Astrocyte (in vitro differentiated cells and primary cell): ENCODE results near the gene CDC42BPA.

Experiments
- EZH2 ChIP-seq: IDR thresholded peaks from 2 replicates; pipeline ENCODE4 v1.6.1; 2012; ENCODE audit warnings: mild to moderate bottlenecking, low read length, inconsistent platforms; ENCODE audit not compliant: insufficient read depth
- TF ChIP-seq, protein P1 (sequence below): IDR thresholded peaks from 2 replicates; pipeline ENCODE4 v1.5.1; 2011; ENCODE audit warnings: low read depth, mild to moderate bottlenecking, inconsistent platforms, low read length, moderate library complexity; ENCODE audit not compliant: insufficient read depth

- no peak for TF ChIP-seq EZH2
- TF ChIP-seq, protein P1, sequence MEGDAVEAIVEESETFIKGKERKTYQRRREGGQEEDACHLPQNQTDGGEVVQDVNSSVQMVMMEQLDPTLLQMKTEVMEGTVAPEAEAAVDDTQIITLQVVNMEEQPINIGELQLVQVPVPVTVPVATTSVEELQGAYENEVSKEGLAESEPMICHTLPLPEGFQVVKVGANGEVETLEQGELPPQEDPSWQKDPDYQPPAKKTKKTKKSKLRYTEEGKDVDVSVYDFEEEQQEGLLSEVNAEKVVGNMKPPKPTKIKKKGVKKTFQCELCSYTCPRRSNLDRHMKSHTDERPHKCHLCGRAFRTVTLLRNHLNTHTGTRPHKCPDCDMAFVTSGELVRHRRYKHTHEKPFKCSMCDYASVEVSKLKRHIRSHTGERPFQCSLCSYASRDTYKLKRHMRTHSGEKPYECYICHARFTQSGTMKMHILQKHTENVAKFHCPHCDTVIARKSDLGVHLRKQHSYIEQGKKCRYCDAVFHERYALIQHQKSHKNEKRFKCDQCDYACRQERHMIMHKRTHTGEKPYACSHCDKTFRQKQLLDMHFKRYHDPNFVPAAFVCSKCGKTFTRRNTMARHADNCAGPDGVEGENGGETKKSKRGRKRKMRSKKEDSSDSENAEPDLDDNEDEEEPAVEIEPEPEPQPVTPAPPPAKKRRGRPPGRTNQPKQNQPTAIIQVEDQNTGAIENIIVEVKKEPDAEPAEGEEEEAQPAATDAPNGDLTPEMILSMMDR: no peak
Observed at GRCh38 chr1:226982451-226983177, 335.7 kb downstream of the CDC42BPA start.
